GM21423 (cell line): Measurements from ENCODE around the gene TUBGCP2.
A peak's percentile ranks its signal among the peaks of the same experiment; 100 is the strongest.
"Not testable (repeated sequence)": the region's sequence is repeated elsewhere in the genome, so short reads cannot be mapped to it uniquely, and the experiment has no call there.

Source experiments
- ATAC-seq: cut with Tn5 transposase; IDR thresholded peaks from one replicate; pipeline ENCODE4 v1.9.1; 2021; ENCODE audit warnings: mild to moderate bottlenecking, moderate library complexity; ENCODE audit not compliant: unreplicated experiment

Gene TUBGCP2

GRCh38 chr10:133270204-133270603 is 38.5 kb downstream of the TUBGCP2 start:
- no peak for ATAC-seq

- ATAC-seq = no peak
These were observed 39.3 kb downstream of the TUBGCP2 start for GRCh38 chr10:133269367-133269766.

- ATAC-seq = no peak
These were observed 40.1 kb downstream of the TUBGCP2 start for GRCh38 chr10:133268532-133268931.

GRCh38 chr10:133267829-133268228 is 40.8 kb downstream of the TUBGCP2 start:
- ATAC-seq = no peak

- ATAC-seq = no peak
These were observed 41.4 kb downstream of the TUBGCP2 start for GRCh38 chr10:133267293-133267692.

- ATAC-seq = no peak
These were observed 42.4 kb downstream of the TUBGCP2 start for GRCh38 chr10:133266056-133266795.

GRCh38 chr10:133265052-133265451 is 43.6 kb downstream of the TUBGCP2 start:
- not testable (repeated sequence) for ATAC-seq

- no peak for ATAC-seq
These were observed 44.2 kb downstream of the TUBGCP2 start for GRCh38 chr10:133264461-133264860.

- ATAC-seq = no peak
These were observed 45.0 kb downstream of the TUBGCP2 start for GRCh38 chr10:133263674-133264073.

- ATAC-seq = no peak
These were observed 46.0 kb downstream of the TUBGCP2 start for GRCh38 chr10:133262696-133263095.

- ATAC-seq = peak; percentile 51
These were observed 46.8 kb downstream of the TUBGCP2 start for GRCh38 chr10:133261726-133262325.

GRCh38 chr10:133260895-133261725 is 47.6 kb downstream of the TUBGCP2 start:
- ATAC-seq = peak; percentile 42

- ATAC-seq = no peak
These were observed 49.1 kb downstream of the TUBGCP2 start for GRCh38 chr10:133259602-133259989.

GRCh38 chr10:133258818-133259601 is 49.7 kb downstream of the TUBGCP2 start:
- no peak for ATAC-seq

GRCh38 chr10:133258066-133258817 is 50.4 kb downstream of the TUBGCP2 start:
- ATAC-seq = peak; percentile 23

- ATAC-seq = peak; percentile 10
These were observed 51.1 kb downstream of the TUBGCP2 start for GRCh38 chr10:133257489-133258065.

- no peak for ATAC-seq
These were observed 53.3 kb downstream of the TUBGCP2 start for GRCh38 chr10:133255323-133255722.

- no peak for ATAC-seq
These were observed 54.1 kb downstream of the TUBGCP2 start for GRCh38 chr10:133254421-133255120.

- no peak for ATAC-seq
These were observed 55.2 kb downstream of the TUBGCP2 start for GRCh38 chr10:133253361-133253955.
